Measurements from ENCODE around the gene CDK1. TPM values are rescaled to one million over a fixed set of nuclear protein-coding genes. Genes with fewer than 3 reads are reported as not detected.

Gene CDK1
- total and polyA plus RNA-seq, 2 of the 8 experiments (the other 6 are each of a cell fraction or from before 2014, with no cell fraction given) = 29.4 to 111 TPM

DNA sequence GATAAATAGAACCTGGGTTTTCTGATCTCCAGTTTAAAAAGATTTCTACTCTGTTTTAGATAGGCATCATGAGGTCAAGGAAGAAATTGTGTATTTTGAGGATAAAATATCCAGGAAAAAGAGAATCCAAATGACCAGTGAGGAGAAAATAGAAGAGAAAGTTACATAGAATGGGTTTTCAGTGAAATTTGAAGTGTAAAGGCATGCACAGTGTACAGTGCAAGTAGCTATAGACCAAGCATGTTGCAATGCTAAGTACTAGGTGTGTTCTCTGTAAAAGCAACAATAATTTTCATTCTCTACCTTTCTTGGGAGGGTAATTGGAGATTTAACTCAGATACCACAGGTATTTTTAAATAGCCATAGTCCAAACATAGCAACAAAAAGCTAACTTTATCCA lies 22.6 kb downstream of the CDK1 start:
- Histone ChIP-seq H4K5ac (ENCODE audit: insufficient read length, low read depth, low read length) (no peak overlapping the region), H4K8ac (ENCODE audit: extremely low read depth, insufficient read depth, low read length) (no peak overlapping the region), H3K56ac (replicated peaks; ENCODE audit: insufficient read length, low read depth, low read length) (no peak overlapping the region), H2BK120ac (replicated peaks; ENCODE audit: low read depth, low read length) (no peak overlapping the region), H3K4ac (replicated peaks; ENCODE audit: insufficient read length, low read depth, low read length) (no peak overlapping the region), H3K4me2 (ENCODE audit: insufficient read depth in 1 of 2, low read depth in 2 of 2, low read length in 2 of 2) (no peak overlapping the region), H3K23ac (ENCODE audit: insufficient read length) (no peak overlapping the region), H3K79me2 (ENCODE audit: control insufficient read depth in 1 of 2, insufficient read depth in 2 of 2, low read length in 2 of 2) (no peaks in the 10 kb centered on the region), H3K27ac (ENCODE audit: low read depth, low read length) (no peak overlapping the region), H3K9ac (replicated peaks in 1 of 4; ENCODE audit: extremely low read depth in 1 of 4, low read depth in 3 of 4, low read length in 3 of 4) (no peak overlapping the region), H3K27me3 (replicated peaks in 1 of 4; ENCODE audit: control insufficient read depth in 3 of 4, extremely low read depth in 1 of 4, insufficient read depth in 3 of 4, low read length in 3 of 4) (no peaks in the 10 kb centered on the region), H3K79me1 (ENCODE audit: low read depth, low read length) (no peaks in the 10 kb centered on the region), H2AFZ (ENCODE audit: low read length) (no peak overlapping the region), H3K4me3 (ENCODE audit: extremely low read depth in 1 of 4, insufficient read depth in 2 of 4, low read depth in 3 of 4, low read length in 4 of 4) (no peak overlapping the region), H2BK20ac (ENCODE audit: low read length) (no peak overlapping the region), H3K9me3 (ENCODE audit: insufficient read depth in 2 of 2, low read depth in 1 of 2, low read length in 1 of 2) (no peaks in the 10 kb centered on the region), H3K4me1 (replicated peaks in 1 of 4; ENCODE audit: control insufficient read depth in 3 of 4, insufficient read depth in 4 of 4, low read length in 3 of 4) (no peaks in the 10 kb centered on the region), H2BK5ac (ENCODE audit: low read depth, low read length) (no peak overlapping the region), H2BK12ac (ENCODE audit: low read depth, low read length) (no peak overlapping the region), H2AK5ac (ENCODE audit: low read depth, low read length) (no peak overlapping the region), H3K18ac (ENCODE audit: extremely low read depth, low read length) (no peak overlapping the region), H2BK15ac (ENCODE audit: low read length) (no peak overlapping the region), H4K91ac (replicated peaks; ENCODE audit: insufficient read length, low read length) (no peak overlapping the region), H3K23me2 (ENCODE audit: low read depth, low read length) (no peaks in the 10 kb centered on the region; the same call in 1 of the 2 replicates), H3K36me3 (ENCODE audit: control insufficient read depth in 2 of 4, insufficient read depth in 4 of 4, low read length in 3 of 4) (peaks cover 0 to 18% (median 8%) of the 10 kb centered on the region in 4 experiments; a peak in 2 of 8 replicates), H4K20me1 (replicated peaks in 1 of 2; ENCODE audit: control insufficient read depth in 1 of 2, insufficient read depth in 2 of 2, low read length in 2 of 2) (no peaks in the 10 kb centered on the region), H3K14ac (ENCODE audit: insufficient read length) (no peak overlapping the region)
- ChIA-PET CTCF (ENCODE audit: partially characterized antibody) (interaction anchor here (0.5 to 1.0 kb wide), 3 partner anchors 19 to 483 kb away, joined by 3 read pairs; no protein-coding TSS in a partner anchor), POLR2A (ENCODE audit: partially characterized antibody) (interaction anchor here (1.6 kb wide), 1 partner anchor 22 kb away, joined by 5 read pairs; the partner anchor contains the start of gene CDK1)
- DNase-seq (ENCODE audit: low read depth in 1 of 2, low spot score in 2 of 2) (no peak), FAIRE-seq (no peak)
- TF ChIP-seq KDM5A (IDR thresholded peaks at IDR 0.05; ENCODE audit: low read length) (no peak), BACH1 (IDR thresholded peaks at IDR 0.05; ENCODE audit: low read length) (no peak), TEAD4 (IDR thresholded peaks at IDR 0.05; ENCODE audit: low read depth, low read length) (no peak), KDM1A (IDR thresholded peaks at IDR 0.05; ENCODE audit: borderline replicate concordance, low read length) (no peak), BCL11A (IDR thresholded peaks at IDR 0.05; ENCODE audit: low read depth in 2 of 2, low read length in 2 of 2) (no peak), JUN (IDR thresholded peaks at IDR 0.05; ENCODE audit: low read depth, low read length) (no peak), SIRT6 (IDR thresholded peaks at IDR 0.05; ENCODE audit: low read length) (no peak), POLR2A (IDR thresholded peaks at IDR 0.05; ENCODE audit: control extremely low read depth in 1 of 2, low read depth in 2 of 2, low read length in 2 of 2) (no peak), HDAC6 (IDR thresholded peaks at IDR 0.05; ENCODE audit: low read depth, low read length) (no peak), EP300 (IDR thresholded peaks at IDR 0.05; ENCODE audit: borderline replicate concordance in 1 of 2, low read depth in 2 of 2, low read length in 2 of 2) (no peak), CHD2 (IDR thresholded peaks at IDR 0.05; ENCODE audit: low read length) (no peak), NANOG (IDR thresholded peaks at IDR 0.05; ENCODE audit: insufficient read depth, low read depth, low read length, poor library complexity, severe bottlenecking) (no peak), FOSL1 (IDR thresholded peaks at IDR 0.05; ENCODE audit: insufficient read depth, low read depth, low read length) (no peak), HDAC2 (IDR thresholded peaks at IDR 0.05; ENCODE audit: borderline replicate concordance in 1 of 2, low read depth in 2 of 2, low read length in 2 of 2) (no peak)
- TF ChIP-seq, protein P1, sequence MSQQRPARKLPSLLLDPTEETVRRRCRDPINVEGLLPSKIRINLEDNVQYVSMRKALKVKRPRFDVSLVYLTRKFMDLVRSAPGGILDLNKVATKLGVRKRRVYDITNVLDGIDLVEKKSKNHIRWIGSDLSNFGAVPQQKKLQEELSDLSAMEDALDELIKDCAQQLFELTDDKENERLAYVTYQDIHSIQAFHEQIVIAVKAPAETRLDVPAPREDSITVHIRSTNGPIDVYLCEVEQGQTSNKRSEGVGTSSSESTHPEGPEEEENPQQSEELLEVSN (IDR thresholded peaks at IDR 0.05) = no peak

All from H1 (cell line).